ENCODE results near the gene TP53BP2.
"Not testable (repeated sequence)": the region's sequence is repeated elsewhere in the genome, so short reads cannot be mapped to it uniquely, and the experiment has no call there.

Gene TP53BP2

GRCh38 chr1:223845810-223846682, at the start of gene TP53BP2:
Gene TP53BP2, minus strand, starts transcription at chr1:223845947. Its CDS starts 267 bp downstream, at chr1:223845680.
- DNase-seq = peak; percentile 82

GRCh38 chr1:223890494-223890893, 44.7 kb upstream of the TP53BP2 start:
- DNase-seq = not testable (repeated sequence)

- not testable (repeated sequence) for DNase-seq
Observed at GRCh38 chr1:223889319-223889718, 43.6 kb upstream of the TP53BP2 start.

GRCh38 chr1:223887747-223888418, 42.1 kb upstream of the TP53BP2 start:
- DNase-seq = no peak

- no peak for DNase-seq
Observed at GRCh38 chr1:223886516-223886921, 40.8 kb upstream of the TP53BP2 start.

- no peak for DNase-seq
Observed at GRCh38 chr1:223885614-223886013, 39.9 kb upstream of the TP53BP2 start.

- DNase-seq = no peak
Observed at GRCh38 chr1:223878598-223879325, 33.0 kb upstream of the TP53BP2 start.

- no peak for DNase-seq
Observed at GRCh38 chr1:223877804-223878203, 32.1 kb upstream of the TP53BP2 start.

- no peak for DNase-seq
Observed at GRCh38 chr1:223876590-223876989, 30.8 kb upstream of the TP53BP2 start.

- DNase-seq = no peak
Observed at GRCh38 chr1:223873044-223873443, 27.3 kb upstream of the TP53BP2 start.

- no peak for DNase-seq
Observed at GRCh38 chr1:223872308-223872901, 26.7 kb upstream of the TP53BP2 start.

- no peak for DNase-seq
Observed at GRCh38 chr1:223870617-223871574, 25.1 kb upstream of the TP53BP2 start.

- DNase-seq = not testable (repeated sequence)
Observed at GRCh38 chr1:223864599-223865368, 19.0 kb upstream of the TP53BP2 start.

GRCh38 chr1:223864084-223864483, 18.3 kb upstream of the TP53BP2 start:
- no peak for DNase-seq

- DNase-seq = no peak
Observed at GRCh38 chr1:223861904-223862303, 16.2 kb upstream of the TP53BP2 start.

GRCh38 chr1:223860051-223860622, 14.4 kb upstream of the TP53BP2 start:
- no peak for DNase-seq

GRCh38 chr1:223859058-223859457, 13.3 kb upstream of the TP53BP2 start:
- DNase-seq = no peak

GRCh38 chr1:223856386-223856785, 10.6 kb upstream of the TP53BP2 start:
- no peak for DNase-seq

GRCh38 chr1:223853748-223854147, 8.0 kb upstream of the TP53BP2 start:
- DNase-seq = no peak

GRCh38 chr1:223853275-223853674, 7.5 kb upstream of the TP53BP2 start:
- DNase-seq = no peak

GRCh38 chr1:223852337-223852736, 6.6 kb upstream of the TP53BP2 start:
- no peak for DNase-seq
